ENCODE results near the gene LYSMD4. TPM values are rescaled to one million over a fixed set of nuclear protein-coding genes. Genes with fewer than 3 reads are reported as not detected.

Gene LYSMD4
- total and polyA plus RNA-seq, 10 of the 15 experiments (the other 5 are each of a cell fraction or from before 2014, with no cell fraction given): 1.8 to 5.8 (median 3.9) TPM

GRCh38 chr15:99736702-99737101 is 3.5 kb upstream of the LYSMD4 start:
- BruUV-seq (replicated peaks): no TSS peak
- in situ Hi-C loops (cut with MboI): loop anchor here (25.0 kb wide), 1 partner anchor 624 kb away; the partner anchor contains the start of gene SYNM
- no peak for ATAC-seq
- CTCF ChIA-PET: interaction anchor here (1.2 to 2.3 kb wide), 3 partner anchors 18 to 463 kb away, joined by 5 to 15 read pairs (median 8); no protein-coding TSS in a partner anchor
- Histone ChIP-seq H3K9me3 (replicated peaks; ENCODE audit: control insufficient read depth, insufficient read depth, low read length) (no peaks in the 10 kb centered on the region), H2AFZ (ENCODE audit: control insufficient read depth, low read depth, low read length) (no peak overlapping the region), H3K9ac (ENCODE audit: control insufficient read depth, insufficient read depth, low read length) (no peak overlapping the region), H3K79me2 (ENCODE audit: control insufficient read depth, insufficient read depth, low read length) (no peaks in the 10 kb centered on the region), H3K4me1 (ENCODE audit: control insufficient read depth, insufficient read depth, low read length) (no peaks in the 10 kb centered on the region), H3K4me3 (no peak overlapping the region), H3K27me3 (replicated peaks in 1 of 2; ENCODE audit: control insufficient read depth in 2 of 2, insufficient read depth in 2 of 2, low read length in 1 of 2) (no peaks in the 10 kb centered on the region), H3K36me3 (ENCODE audit: control insufficient read depth in 2 of 2, insufficient read depth in 2 of 2, low read length in 1 of 2) (no peaks in the 10 kb centered on the region), H3K4me2 (ENCODE audit: control insufficient read depth, insufficient read depth) (no peak overlapping the region), H4K20me1 (ENCODE audit: control insufficient read depth, insufficient read depth) (no peaks in the 10 kb centered on the region), H3K27ac (ENCODE audit: control insufficient read depth, insufficient read depth) (no peak overlapping the region)
- POLR2A ChIA-PET: no interaction called here
- intact Hi-C loops (cut with micrococcal nuclease; ENCODE audit: unreplicated experiment): no loop called here
- FAIRE-seq: no peak
- DNase-seq (ENCODE audit: low read depth, low spot score): no peak
- no peak for TF ChIP-seq NKRF (conservative IDR thresholded peaks at IDR 0.05)
- no peak for TF ChIP-seq ZNF274 (IDR thresholded peaks at IDR 0.05; ENCODE audit: insufficient read depth, insufficient read length)
- TF ChIP-seq YY1 (IDR thresholded peaks at IDR 0.05; ENCODE audit: low read depth, low read length): no peak
- no peak for TF ChIP-seq POLR2AphosphoS5 (IDR thresholded peaks at IDR 0.05; ENCODE audit: low read length)
- no peak for TF ChIP-seq BCLAF1 (IDR thresholded peaks at IDR 0.05)
- TF ChIP-seq ZNF24 (IDR thresholded peaks at IDR 0.05): no peak
- no peak for TF ChIP-seq POLR2AphosphoS2 (IDR thresholded peaks at IDR 0.05; ENCODE audit: low read depth, low read length)
- TF ChIP-seq SREBF1 (IDR thresholded peaks at IDR 0.05; ENCODE audit: low read length): no peak
- no peak for TF ChIP-seq STAT3 (IDR thresholded peaks at IDR 0.05; ENCODE audit: low read depth, low read length)
- RAD21 ChIA-PET (ENCODE audit: unreplicated experiment): interaction anchor here (0.9 kb wide), 1 partner anchor 464 kb away, joined by 3 read pairs; no protein-coding TSS in a partner anchor
- SMC1A ChIA-PET (ENCODE audit: uncharacterized antibody, unreplicated experiment): interaction anchor here (0.6 to 1.4 kb wide), 3 partner anchors 33 to 449 kb away, joined by 3 to 6 read pairs (median 5); no protein-coding TSS in a partner anchor
- 95% methylated on average over 2 of the region's 2 CpGs for WGBS (ENCODE audit: insufficient coverage, insufficient replicate concordance, low lambda C conversion rate, missing lambda C conversion rate)
